ENCODE measurements around the gene KCNQ4.

KCNQ4 gene

GRCh38 chr1:40844887-40845878 is 61.6 kb downstream of the KCNQ4 start:
- Histone ChIP-seq H3K4me3 (ENCODE audit: low read length in 2 of 2) (no peak overlapping the region), H3K27ac (ENCODE audit: low read length) (no peak overlapping the region)

GRCh38 chr1:40845895-40846294 is 62.3 kb downstream of the KCNQ4 start:
- no peaks in the 10 kb centered on the region for H3K27me3 ChIP-seq (ENCODE audit: control insufficient read depth in 1 of 2, insufficient read depth in 2 of 2, low read length in 2 of 2)
- H3K9me3 ChIP-seq (ENCODE audit: control insufficient read depth in 2 of 2, low read length in 2 of 2) = peaks cover 4 to 6% of the 10 kb centered on the region in 2 donors
- H3K27ac ChIP-seq (ENCODE audit: low read length) = no peak overlapping the region
- no peak overlapping the region for H3K9ac ChIP-seq (ENCODE audit: low read length in 2 of 2)
- H3K4me1 ChIP-seq (ENCODE audit: control insufficient read depth, insufficient read depth, low read length) = peaks cover 11% of the 10 kb centered on the region
- peaks cover 0 to 2% of the 10 kb centered on the region in 2 donors for H3K36me3 ChIP-seq (ENCODE audit: control insufficient read depth in 2 of 2, insufficient read depth in 2 of 2, low read length in 2 of 2)
- H3K4me3 ChIP-seq (ENCODE audit: low read length in 2 of 2) = no peak overlapping the region

More at GRCh38 chr1:40844887-40845878, 61.6 kb downstream of the KCNQ4 start:
- Histone ChIP-seq H3K9ac (ENCODE audit: low read length in 2 of 2) (no peak overlapping the region), H3K36me3 (ENCODE audit: control insufficient read depth in 2 of 2, insufficient read depth in 2 of 2, low read length in 2 of 2) (peaks cover under 1 to 3% of the 10 kb centered on the region in 2 donors), H3K27me3 (ENCODE audit: control insufficient read depth in 1 of 2, insufficient read depth in 2 of 2, low read length in 2 of 2) (no peaks in the 10 kb centered on the region), H3K4me1 (ENCODE audit: control insufficient read depth, insufficient read depth, low read length) (peaks cover 11% of the 10 kb centered on the region), H3K9me3 (ENCODE audit: control insufficient read depth in 2 of 2, low read length in 2 of 2) (peaks cover 4 to 6% of the 10 kb centered on the region in 2 donors)

- H3K4me1 ChIP-seq (ENCODE audit: control insufficient read depth, insufficient read depth, low read length) = peaks cover 8% of the 10 kb centered on the region
- H3K4me3 ChIP-seq (ENCODE audit: low read length in 2 of 2) = no peak overlapping the region
- H3K9me3 ChIP-seq (ENCODE audit: control insufficient read depth in 2 of 2, low read length in 2 of 2) = peaks cover 4 to 5% of the 10 kb centered on the region in 2 donors
- peaks cover 0 to 2% of the 10 kb centered on the region in 2 donors for H3K36me3 ChIP-seq (ENCODE audit: control insufficient read depth in 2 of 2, insufficient read depth in 2 of 2, low read length in 2 of 2)
- H3K27me3 ChIP-seq (ENCODE audit: control insufficient read depth in 1 of 2, insufficient read depth in 2 of 2, low read length in 2 of 2) = no peaks in the 10 kb centered on the region
- H3K9ac ChIP-seq (ENCODE audit: low read length in 2 of 2) = no peak overlapping the region
- H3K27ac ChIP-seq (ENCODE audit: low read length) = no peak overlapping the region
Measured at GRCh38 chr1:40847023-40847745, 63.6 kb downstream of the KCNQ4 start.

DNA sequence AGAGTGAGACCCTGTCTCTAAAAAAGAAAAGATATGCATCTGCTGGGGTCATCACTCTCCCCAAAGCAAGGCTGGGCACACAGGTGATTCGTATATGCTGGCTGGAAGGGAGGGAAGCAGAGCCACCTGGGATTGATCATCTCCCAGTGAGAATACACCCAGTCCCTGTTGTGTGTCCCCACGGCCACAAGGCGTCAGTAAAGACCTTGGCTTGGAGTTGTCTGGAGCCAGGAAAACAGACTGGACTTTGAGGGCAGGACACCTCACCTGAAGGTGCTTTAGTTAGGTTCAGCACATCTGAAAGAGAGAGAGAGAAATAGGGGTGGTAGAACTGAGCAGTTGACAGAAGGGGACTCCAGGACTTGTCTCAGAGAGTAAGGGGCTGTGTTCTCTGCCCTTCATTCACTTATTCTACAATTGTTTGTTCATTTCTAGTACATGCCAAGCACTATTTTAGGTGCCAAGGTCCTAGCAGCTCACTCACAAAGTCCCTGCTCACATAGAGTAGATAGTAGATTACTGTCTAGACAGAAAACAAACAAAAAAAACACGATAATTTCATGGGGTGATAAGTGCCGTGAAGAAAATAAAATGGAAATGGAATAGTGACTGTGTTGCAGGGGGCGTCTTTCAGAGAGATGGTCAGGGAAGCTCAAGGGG is 65.1 kb downstream of the KCNQ4 start:
- H3K36me3 ChIP-seq (ENCODE audit: control insufficient read depth in 2 of 2, insufficient read depth in 2 of 2, low read length in 2 of 2) = no peaks in the 10 kb centered on the region
- no peak overlapping the region for H3K9ac ChIP-seq (ENCODE audit: low read length in 2 of 2)
- H3K27ac ChIP-seq (ENCODE audit: low read length) = no peak overlapping the region

GRCh38 chr1:40849801-40850592 is 66.4 kb downstream of the KCNQ4 start:
- H3K4me3 ChIP-seq (ENCODE audit: low read length in 2 of 2) = no peak overlapping the region
- no peaks in the 10 kb centered on the region for H3K36me3 ChIP-seq (ENCODE audit: control insufficient read depth in 2 of 2, insufficient read depth in 2 of 2, low read length in 2 of 2)
- H3K27ac ChIP-seq (ENCODE audit: low read length) = no peak overlapping the region
- no peaks in the 10 kb centered on the region for H3K9me3 ChIP-seq (ENCODE audit: control insufficient read depth in 2 of 2, low read length in 2 of 2)
- peak overlapping the region in 1 of 2 donors; percentile 55 for H3K9ac ChIP-seq (ENCODE audit: low read length in 2 of 2)
- H3K27me3 ChIP-seq (ENCODE audit: control insufficient read depth in 1 of 2, insufficient read depth in 2 of 2, low read length in 2 of 2) = no peaks in the 10 kb centered on the region
- peaks cover 4% of the 10 kb centered on the region for H3K4me1 ChIP-seq (ENCODE audit: control insufficient read depth, insufficient read depth, low read length)

More for the DNA sequence above, 65.1 kb downstream of the KCNQ4 start:
- no peaks in the 10 kb centered on the region for H3K9me3 ChIP-seq (ENCODE audit: control insufficient read depth in 2 of 2, low read length in 2 of 2)
- H3K27me3 ChIP-seq (ENCODE audit: control insufficient read depth in 1 of 2, insufficient read depth in 2 of 2, low read length in 2 of 2) = no peaks in the 10 kb centered on the region
- no peak overlapping the region for H3K4me3 ChIP-seq (ENCODE audit: low read length in 2 of 2)
- peaks cover 8% of the 10 kb centered on the region for H3K4me1 ChIP-seq (ENCODE audit: control insufficient read depth, insufficient read depth, low read length)

DNA sequence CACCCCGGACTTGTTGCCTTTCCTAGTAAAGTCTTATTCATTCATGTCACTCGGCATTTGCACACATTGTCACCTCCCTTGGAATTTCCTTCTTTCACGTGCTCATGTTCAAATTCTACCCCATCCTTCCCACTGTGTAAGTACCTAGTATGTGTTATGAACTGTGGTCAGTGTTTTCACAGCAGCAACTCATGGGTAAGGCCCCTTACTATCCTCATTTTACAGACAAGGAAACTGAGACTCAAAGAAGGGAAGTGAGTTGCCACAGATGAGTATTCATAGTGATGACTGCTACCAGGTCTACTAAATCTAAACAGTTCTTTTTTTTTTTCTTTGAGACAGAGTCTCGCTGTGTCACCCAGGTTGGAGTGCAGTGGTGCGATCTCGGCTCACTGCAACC is 68.1 kb downstream of the KCNQ4 start:
- Histone ChIP-seq H3K36me3 (ENCODE audit: control insufficient read depth in 2 of 2, insufficient read depth in 2 of 2, low read length in 2 of 2) (no peaks in the 10 kb centered on the region), H3K27ac (ENCODE audit: low read length) (no peak overlapping the region), H3K4me1 (ENCODE audit: control insufficient read depth, insufficient read depth, low read length) (peaks cover 2% of the 10 kb centered on the region), H3K9ac (ENCODE audit: low read length in 2 of 2) (no peak overlapping the region), H3K27me3 (ENCODE audit: control insufficient read depth in 1 of 2, insufficient read depth in 2 of 2, low read length in 2 of 2) (no peaks in the 10 kb centered on the region), H3K4me3 (ENCODE audit: low read length in 2 of 2) (no peak overlapping the region), H3K9me3 (ENCODE audit: control insufficient read depth in 2 of 2, low read length in 2 of 2) (no peaks in the 10 kb centered on the region)

- no peak overlapping the region for H3K9ac ChIP-seq (ENCODE audit: low read length in 2 of 2)
- no peak overlapping the region for H3K4me3 ChIP-seq (ENCODE audit: low read length in 2 of 2)
- H3K27me3 ChIP-seq (ENCODE audit: control insufficient read depth in 1 of 2, insufficient read depth in 2 of 2, low read length in 2 of 2) = no peaks in the 10 kb centered on the region
- H3K9me3 ChIP-seq (ENCODE audit: control insufficient read depth in 2 of 2, low read length in 2 of 2) = no peaks in the 10 kb centered on the region
- no peaks in the 10 kb centered on the region for H3K36me3 ChIP-seq (ENCODE audit: control insufficient read depth in 2 of 2, insufficient read depth in 2 of 2, low read length in 2 of 2)
- H3K27ac ChIP-seq (ENCODE audit: low read length) = no peak overlapping the region
- H3K4me1 ChIP-seq (ENCODE audit: control insufficient read depth, insufficient read depth, low read length) = peaks cover 2% of the 10 kb centered on the region
Measured at GRCh38 chr1:40853113-40853884, 69.7 kb downstream of the KCNQ4 start.

DNA sequence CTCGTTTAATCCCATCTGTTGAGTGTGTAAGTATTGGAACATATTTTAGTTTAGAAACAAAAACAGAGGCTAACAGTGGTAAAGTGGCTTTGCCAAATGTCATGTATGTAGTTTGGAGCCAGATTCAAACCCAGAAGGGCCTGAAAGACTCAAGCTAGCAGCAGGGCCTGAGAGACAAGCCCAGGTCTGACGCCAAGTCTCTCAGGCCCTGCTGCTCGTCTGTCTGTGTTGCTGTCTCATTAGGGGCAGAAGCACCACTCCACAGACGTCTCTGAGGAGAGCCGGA is 70.2 kb downstream of the KCNQ4 start:
- no peaks in the 10 kb centered on the region for H3K36me3 ChIP-seq (ENCODE audit: control insufficient read depth in 2 of 2, insufficient read depth in 2 of 2, low read length in 2 of 2)
- no peaks in the 10 kb centered on the region for H3K27me3 ChIP-seq (ENCODE audit: control insufficient read depth in 1 of 2, insufficient read depth in 2 of 2, low read length in 2 of 2)
- H3K27ac ChIP-seq (ENCODE audit: low read length) = no peak overlapping the region
- H3K9ac ChIP-seq (ENCODE audit: low read length in 2 of 2) = no peak overlapping the region
- H3K9me3 ChIP-seq (ENCODE audit: control insufficient read depth in 2 of 2, low read length in 2 of 2) = no peaks in the 10 kb centered on the region
- no peak overlapping the region for H3K4me3 ChIP-seq (ENCODE audit: low read length in 2 of 2)
- peaks cover 2% of the 10 kb centered on the region for H3K4me1 ChIP-seq (ENCODE audit: control insufficient read depth, insufficient read depth, low read length)

DNA sequence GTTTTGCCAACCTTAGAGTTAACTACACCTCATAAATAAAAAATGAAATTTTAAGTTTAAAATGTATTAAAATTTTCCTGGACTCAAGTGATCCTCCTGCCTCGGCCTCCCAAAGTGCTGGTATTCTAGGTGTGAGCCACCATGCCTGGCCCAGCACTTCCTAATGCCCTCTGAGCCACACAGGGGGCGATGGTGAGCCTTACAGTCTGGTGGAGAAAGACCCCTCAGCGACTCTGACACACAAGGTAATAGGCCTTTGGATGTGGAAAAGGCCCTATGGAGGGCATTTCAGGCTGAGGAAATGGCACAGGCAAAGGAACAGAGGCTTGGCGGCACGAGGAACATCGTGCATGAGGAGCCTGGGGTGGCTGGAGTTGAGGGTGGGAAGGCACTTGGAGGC is 71.9 kb downstream of the KCNQ4 start:
- no peak overlapping the region for H3K4me3 ChIP-seq (ENCODE audit: low read length in 2 of 2)
- H3K9ac ChIP-seq (ENCODE audit: low read length in 2 of 2) = no peak overlapping the region
- peaks cover under 1% of the 10 kb centered on the region for H3K4me1 ChIP-seq (ENCODE audit: control insufficient read depth, insufficient read depth, low read length)
- no peaks in the 10 kb centered on the region for H3K9me3 ChIP-seq (ENCODE audit: control insufficient read depth in 2 of 2, low read length in 2 of 2)
- H3K27ac ChIP-seq (ENCODE audit: low read length) = no peak overlapping the region
- H3K36me3 ChIP-seq (ENCODE audit: control insufficient read depth in 2 of 2, insufficient read depth in 2 of 2, low read length in 2 of 2) = no peaks in the 10 kb centered on the region
- H3K27me3 ChIP-seq (ENCODE audit: control insufficient read depth in 1 of 2, insufficient read depth in 2 of 2, low read length in 2 of 2) = no peaks in the 10 kb centered on the region
